Iris pigment epithelial cell (primary cell): Measurements from ENCODE around the gene F2RL1.
"Not testable (repeated sequence)": the region's sequence is repeated elsewhere in the genome, so short reads cannot be mapped to it uniquely, and the experiment has no call there.

ENCODE experiments used
- DNase-seq: peaks from one replicate; pipeline ENCODE4 v3.0.0-alpha.2; 2011; ENCODE audit warnings: low read depth

The F2RL1 gene, protein sequence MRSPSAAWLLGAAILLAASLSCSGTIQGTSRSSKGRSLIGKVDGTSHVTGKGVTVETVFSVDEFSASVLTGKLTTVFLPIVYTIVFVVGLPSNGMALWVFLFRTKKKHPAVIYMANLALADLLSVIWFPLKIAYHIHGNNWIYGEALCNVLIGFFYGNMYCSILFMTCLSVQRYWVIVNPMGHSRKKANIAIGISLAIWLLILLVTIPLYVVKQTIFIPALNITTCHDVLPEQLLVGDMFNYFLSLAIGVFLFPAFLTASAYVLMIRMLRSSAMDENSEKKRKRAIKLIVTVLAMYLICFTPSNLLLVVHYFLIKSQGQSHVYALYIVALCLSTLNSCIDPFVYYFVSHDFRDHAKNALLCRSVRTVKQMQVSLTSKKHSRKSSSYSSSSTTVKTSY

DNA sequence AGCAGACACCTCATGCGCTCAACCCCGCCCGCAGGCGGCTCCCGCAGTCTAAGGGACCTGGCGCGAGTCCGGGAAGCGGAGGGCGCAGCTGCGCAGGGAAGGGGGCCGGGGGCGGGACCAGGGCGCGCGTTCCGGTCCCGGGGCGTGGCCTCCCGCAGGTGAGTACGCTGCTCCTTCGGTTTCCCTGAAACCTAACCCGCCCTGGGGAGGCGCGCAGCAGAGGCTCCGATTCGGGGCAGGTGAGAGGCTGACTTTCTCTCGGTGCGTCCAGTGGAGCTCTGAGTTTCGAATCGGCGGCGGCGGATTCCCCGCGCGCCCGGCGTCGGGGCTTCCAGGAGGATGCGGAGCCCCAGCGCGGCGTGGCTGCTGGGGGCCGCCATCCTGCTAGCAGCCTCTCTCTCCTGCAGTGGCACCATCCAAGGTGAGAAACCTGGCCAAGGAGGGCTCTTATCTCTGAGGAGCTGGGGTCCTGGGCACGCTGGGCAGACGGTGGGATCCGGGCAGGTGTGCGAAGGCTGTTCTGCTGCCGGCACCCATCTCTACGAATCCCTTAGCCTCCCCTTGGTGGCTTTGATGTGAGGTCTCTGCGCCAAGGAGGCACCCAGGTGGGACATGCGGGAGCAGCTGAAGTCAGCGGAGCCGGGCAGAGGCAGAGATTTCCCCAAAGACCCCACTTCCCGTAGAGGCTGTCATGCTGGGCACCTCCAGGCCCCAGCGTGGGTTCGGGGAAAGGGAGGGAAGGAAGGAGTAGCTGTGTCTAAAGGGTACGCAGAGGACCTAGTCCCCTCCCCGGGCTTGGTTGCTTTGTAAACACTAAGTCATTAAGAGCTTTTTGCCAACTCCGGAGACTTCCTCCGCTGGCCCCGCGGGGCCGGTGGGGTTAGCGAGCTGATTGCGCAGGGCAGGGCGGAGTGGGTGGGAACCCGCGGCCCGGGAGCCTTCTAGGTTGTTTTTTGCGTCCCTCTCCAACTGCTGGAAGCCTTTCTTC lies at the start of gene F2RL1:
Gene F2RL1, plus strand, starts transcription at position 187 of the 988 bp plus-strand sequence. Its CDS starts 153 bp downstream, at position 340.
- DNase-seq = peak; percentile 76

DNA sequence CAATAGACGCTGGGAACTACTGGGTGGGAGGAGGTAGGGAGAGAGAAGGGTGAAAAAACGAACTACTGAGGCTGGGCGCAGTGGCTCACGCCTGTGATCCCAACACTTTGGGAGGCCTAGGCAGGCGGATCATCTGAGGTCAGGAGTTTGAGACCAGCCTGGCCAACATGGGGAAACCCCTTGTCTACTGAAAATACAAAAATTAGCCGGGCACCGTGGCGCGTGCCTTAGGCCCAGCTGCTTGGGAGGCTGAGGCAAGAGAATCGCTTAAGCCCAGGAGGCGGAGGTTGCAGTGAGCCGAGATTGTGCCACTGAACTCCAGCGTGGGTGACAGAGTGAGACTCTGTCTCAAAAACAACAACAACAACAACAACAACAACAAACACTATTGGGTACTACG lies 47.8 kb upstream of the F2RL1 start:
- not testable (repeated sequence) for DNase-seq

DNA sequence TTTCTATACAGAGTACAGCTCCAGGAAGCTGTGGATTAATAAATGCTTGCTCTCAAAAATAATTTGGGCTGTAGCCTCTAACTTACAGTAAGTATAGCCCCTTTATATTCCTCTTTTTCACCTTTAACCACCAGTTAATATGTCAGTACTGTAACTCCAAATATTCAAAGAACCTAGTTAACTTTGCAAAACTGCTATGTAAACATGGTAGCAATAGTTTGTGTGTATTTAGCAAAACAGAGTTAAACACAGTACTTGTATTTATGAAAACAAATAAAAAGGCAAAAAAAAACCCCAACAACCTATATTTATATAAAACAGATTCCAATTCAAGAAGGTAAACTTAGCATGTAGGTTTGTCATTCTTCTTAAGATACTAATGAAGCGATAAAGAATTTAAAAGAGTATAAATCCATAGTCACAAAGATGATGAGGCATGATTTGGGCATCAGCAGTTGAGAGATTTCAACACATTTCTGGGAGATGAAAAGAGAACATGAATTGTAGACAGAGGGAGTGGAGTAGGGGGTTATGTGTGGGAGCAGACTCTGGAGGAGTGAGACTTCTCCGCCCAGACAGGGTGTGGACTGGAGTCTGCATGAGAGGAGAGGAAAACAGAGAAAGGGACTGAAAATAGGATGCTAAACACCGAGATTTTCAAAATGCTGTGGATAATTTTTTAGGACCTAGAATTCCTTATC lies 47.0 kb upstream of the F2RL1 start:
- peak; percentile 35 for DNase-seq

DNA sequence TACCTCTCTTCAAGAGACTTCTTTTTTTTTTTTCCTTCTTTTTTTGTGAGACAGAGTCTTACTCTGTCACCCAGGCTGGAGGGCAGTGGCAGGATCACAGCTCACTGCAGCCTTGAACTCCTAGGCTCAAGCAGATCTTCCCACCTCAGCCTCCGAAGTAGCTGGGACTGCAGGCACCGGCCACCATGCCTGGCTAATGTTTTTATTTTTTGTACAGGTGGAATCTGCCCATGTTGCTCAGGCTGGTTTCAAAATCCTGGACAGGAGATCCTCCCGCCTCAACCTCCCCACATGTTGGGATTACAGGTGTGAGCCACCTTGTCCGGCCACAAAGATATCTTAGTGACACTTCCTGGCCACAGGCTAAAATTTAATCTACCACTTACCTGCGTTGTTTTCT lies 42.9 kb upstream of the F2RL1 start:
- DNase-seq = no peak

DNA sequence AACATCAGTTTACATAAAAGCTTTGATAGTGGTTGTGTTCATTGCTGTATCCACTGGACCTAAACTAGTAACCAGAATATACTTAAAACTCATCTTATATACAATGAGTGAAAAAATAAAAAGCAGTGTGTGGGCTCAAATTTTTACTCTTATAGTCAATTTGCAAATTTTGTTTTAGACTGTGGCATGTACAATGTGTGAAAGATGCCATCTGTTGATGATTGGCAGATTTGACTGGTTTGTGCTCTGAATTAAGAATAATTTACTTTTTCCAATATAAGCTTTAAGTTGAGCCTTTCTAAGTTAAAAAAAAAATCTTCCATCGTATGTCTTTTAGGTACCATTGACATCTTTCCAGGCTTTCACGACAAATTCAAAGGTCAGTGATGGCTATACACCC lies 42.4 kb upstream of the F2RL1 start:
- no peak for DNase-seq

DNA sequence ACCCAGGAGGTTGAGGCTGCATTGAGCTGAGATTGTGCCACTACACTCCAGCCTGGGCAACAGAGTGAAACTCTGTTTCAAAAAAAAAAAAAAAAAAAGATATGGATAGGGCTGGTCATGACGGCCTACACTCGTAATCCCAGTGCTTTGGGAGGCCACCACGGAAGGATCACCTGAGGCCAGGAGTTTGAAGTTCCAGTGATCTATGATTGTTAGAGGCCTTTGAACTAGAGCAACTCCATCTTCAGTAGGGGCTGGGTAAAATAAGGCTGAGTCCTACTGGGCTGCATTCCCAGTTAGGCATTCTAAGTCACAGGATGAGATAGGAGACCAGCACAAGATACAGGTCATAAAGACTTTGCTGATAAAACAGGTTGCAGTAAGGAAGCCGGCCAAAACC lies 38.2 kb upstream of the F2RL1 start:
- not testable (repeated sequence) for DNase-seq

DNA sequence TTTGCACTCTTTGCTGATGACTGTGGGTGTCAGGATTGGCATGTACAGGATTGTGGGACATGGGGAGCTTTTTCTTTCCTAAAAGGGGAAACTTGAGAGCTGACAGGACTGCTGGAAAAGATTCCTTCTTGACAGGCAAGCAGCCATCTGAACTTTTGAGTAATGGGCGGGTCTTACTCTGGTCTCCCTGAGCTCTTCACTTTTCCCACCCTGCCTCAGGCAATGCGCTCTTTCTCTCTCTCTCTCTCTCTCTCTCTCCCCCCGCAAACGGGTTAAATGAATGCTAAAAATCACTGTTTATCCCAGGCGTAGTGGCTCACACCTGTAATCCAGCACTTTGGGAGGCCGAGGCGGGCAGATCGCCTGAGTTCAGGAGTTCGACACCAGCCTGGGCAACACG lies 37.1 kb upstream of the F2RL1 start:
- DNase-seq = no peak

DNA sequence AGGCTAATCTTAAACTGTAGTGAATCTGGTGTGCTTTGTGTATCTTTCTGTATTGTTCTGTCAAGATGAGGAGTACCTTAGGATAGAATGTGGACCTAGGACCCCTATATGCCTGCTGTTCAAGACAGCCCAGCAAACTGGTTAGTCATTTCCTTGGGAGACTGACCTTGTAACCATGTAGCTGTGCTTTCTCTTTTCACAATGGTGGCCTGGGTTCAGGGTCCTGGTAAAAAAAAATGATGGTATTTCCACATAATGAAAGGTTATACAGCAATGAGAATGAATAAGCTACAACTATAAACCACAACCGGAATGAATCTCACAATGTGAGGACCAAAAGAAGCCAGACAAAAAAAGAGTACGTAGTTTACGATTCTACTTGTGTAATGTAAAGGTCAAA lies 36.4 kb upstream of the F2RL1 start:
- DNase-seq = peak; percentile 69

DNA sequence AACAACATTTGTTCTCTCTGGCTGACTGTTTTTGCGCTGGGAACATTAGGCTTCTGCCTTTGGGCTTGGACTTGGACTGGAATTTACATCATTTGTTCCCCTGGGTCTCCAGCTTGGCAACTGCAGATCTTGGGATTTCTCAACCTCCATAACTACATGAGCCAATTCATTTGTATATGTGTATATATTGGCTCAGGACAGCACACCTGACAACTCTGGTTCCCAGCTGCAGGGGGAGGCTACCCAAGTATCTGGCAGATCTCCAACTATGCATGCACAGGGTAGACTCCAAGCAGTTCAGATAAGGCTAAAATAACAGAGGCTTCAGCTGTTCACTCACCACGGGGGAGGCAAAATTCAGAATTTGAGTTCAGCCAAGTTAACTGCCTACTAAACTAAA lies 31.6 kb upstream of the F2RL1 start:
- peak; percentile 94 for DNase-seq

DNA sequence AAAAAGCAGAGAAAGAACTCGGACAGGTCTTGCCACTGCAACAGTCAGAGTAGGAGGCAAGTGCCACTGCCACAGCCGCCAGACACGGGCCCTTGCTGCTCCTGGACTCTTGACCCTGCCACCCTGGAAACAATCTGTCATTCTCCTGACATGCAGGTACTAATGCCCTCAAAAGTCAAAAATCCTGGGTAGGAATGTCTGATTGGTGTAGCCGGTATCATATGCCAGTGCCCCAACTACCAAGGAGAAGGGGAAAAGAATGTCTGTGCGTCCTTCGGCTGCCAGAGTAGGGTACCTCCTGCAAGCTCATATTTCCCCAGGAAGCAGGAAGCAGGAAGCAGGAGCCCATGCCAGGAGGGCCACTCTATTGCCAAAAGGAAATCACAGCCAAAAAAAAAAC lies 30.5 kb upstream of the F2RL1 start:
- DNase-seq = no peak

DNA sequence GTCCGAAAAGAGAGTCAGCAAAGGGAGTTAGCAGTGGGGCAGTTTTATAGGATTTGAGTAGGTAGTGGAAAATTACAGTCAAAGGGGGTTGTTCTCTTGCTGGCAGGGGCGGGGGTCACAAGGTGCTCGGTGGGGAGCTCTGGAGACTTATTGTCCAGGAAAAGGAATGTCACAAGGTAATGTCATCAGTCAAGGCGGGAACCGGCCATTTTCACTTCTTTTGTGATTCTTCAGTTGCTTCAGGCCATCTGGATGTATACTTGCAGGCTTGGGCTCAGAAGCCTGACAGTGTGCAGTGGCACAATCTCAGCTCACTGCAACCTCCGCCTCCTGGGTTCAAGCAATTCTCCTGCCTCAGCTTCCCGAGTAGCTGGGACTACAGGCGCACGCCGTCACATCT lies 29.6 kb upstream of the F2RL1 start:
- not testable (repeated sequence) for DNase-seq

DNA sequence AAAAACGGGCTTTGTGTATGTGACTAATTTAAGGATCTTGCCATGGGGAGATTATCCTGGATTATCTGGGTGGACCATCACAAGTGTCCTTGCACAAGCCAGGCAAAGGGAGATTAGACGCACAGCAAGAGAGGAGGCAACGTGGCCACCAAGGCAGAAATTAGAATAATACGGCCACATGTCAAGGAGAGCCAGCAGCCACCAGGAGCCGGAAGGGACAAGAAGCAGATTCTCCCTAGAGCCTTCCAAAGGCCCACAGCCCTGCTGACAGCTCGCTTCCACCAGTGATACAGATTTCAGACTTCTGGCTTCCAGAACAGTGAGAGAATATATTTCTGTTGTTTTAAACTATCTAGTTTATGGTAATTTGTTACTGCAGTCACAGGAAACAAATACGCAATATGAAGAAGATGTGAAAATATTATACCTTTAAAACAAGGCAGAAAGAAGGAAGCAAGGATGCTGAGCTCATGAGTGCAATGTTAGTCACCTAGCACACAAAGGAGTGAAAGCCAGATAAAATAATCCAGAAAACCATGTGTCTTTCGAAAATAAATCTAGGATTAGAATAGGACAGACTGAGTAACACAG lies 28.7 kb upstream of the F2RL1 start:
- peak; percentile 63 for DNase-seq

DNA sequence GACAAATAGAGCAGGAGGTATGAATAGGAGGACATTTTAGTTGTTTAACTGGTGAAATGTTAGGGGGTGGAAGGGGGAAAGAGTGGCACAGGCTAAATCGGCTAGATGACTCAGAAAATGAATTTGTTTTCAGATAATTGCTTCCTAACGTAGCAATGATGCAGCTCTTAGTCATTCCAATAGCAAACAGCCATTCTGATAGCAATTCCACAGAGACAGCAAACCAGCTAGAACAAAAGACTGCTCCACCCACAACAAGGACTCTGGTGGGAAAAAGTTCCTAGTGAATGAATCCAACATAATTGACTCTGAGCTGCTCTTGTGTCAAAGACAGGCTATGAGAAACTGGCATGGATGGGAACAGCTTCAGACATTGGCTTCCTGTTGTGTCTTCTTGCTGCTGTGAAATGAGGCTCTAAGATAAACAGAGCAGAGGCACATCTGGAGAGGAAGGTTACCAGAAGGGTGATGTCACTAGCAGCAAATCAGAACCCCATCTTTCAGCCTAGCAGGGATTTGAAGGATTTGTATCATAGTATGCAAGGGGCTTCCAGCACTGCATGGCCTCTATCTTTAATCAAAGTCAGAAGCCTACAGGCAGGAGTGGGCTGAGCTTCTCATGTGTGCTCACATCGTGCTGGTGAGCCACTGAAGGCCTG lies 28.1 kb upstream of the F2RL1 start:
- peak; percentile 97 for DNase-seq

DNA sequence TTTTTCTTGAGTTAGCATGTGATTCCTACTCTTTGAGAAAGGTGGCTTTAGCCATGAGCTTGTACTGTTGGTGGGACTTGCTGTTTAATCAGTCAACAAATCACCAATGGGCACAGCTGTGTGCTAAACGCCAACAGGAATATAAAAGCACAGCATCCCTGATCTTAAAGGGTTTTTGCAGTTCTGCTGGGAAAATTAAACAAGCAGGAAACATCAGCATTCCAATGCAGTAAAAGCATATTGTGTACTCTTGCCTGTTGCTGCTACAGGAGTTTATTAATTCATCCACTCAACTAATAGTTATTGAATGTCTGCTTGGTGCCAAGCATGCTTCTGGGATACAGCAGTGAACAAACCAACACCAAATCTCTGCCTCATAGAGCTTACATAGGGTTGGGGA lies 27.4 kb upstream of the F2RL1 start:
- DNase-seq = peak; percentile 37

DNA sequence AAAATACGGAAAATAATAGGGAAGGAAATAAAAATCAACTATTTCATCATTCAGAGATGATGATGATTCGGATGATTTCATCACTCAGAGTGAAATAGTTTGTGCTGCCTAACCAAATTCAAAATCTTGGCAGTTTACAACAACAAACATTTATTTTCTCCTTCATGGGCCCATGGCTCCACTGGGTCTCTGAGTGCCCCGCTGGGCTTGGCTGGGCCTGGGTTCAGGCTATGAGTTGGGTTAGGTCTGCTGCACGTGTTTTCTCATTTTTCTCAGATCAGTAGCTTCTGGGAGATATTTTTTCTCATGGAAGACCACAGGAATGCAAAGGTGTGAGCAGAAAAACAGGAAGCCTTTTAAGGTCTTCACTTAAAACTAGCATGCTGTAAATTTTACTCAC lies 24.0 kb upstream of the F2RL1 start:
- DNase-seq = peak; percentile 54

DNA sequence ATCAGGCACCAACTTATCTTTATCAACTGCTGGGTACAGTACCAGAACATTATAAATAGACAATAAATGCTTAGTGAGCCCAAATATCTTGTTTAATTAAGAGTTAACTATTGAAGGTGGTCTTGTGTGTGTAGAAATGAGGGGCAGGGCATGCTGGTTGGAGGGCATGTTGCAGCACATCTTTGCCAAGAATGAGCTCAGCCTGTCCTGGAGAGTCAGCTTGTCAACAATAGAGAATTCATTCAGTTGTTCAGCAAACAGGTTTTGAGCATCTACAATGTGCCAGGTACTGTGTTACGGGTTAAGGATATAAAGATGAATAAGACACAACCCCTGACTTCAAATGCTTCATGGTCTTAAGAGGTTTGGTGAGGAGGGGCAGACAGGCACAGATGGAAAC lies 19.2 kb upstream of the F2RL1 start:
- DNase-seq = no peak

DNA sequence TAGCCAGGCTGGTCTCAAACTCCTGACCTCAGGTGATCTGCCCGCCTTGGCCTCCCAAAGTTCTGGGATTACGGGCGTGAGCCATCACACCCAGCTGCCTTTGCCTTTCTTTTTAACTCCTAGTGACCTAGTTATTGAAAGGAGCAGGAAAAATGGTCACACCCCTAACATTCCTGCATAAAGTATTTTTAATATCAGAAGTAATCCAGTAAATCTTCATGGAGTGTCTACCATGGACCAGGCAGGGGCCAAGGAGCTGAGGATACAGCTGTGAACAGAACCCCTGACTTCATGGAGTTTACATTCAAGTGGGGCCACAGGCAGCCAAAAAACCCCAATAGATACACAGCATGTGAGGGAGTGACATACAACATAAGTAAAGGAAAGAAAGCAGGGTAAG lies 18.3 kb upstream of the F2RL1 start:
- DNase-seq = no peak

DNA sequence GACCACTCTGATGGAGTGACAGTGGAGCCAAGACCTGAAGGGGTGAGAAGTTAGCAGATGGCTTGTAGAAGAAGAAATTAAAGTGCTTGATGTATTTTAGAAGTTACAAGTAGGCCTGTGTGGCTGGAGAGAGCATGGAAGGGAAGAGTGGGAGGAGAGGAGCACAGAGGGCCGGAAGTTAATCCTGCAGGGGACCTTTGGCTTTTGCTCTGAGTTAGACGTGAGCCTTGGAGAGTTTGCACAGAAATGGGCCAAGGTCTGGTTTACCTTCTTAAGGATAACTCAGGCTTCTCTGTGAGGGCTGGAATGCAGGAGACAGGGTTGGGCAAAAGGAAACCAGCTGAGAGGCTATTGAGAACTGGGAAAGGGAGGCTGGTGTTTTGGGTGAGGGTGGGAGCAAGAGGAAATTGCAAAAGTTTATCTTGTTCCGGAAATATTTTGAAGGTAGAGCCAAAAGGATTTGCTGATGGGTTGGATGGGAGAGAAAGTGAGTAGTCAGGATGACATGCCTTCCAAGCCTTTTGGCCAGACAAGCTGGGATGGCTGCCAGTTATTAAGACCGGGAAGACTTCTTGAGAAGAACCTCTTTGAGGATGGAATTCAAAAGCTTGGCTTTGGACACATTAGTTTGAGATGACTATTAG lies 17.5 kb upstream of the F2RL1 start:
- peak; percentile 86 for DNase-seq

DNA sequence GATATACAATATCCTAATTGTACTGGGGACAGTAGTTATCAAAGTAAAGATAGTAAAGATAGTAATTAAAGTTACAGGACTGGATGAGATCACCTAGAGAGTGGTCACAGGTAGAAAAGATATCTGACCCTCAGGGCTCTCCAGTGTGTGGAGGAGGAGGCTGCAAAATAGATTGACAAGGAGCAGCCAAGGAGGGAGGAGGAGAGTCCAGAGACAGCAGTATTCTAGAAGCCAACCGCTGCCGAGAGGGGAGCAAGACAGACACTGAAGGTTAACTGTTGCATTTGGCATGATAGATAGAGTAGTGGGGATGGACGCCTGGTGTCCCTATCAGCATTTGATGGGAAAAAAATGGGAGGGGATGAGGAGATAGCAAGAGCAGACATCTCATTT lies 17.0 kb upstream of the F2RL1 start:
- no peak for DNase-seq

DNA sequence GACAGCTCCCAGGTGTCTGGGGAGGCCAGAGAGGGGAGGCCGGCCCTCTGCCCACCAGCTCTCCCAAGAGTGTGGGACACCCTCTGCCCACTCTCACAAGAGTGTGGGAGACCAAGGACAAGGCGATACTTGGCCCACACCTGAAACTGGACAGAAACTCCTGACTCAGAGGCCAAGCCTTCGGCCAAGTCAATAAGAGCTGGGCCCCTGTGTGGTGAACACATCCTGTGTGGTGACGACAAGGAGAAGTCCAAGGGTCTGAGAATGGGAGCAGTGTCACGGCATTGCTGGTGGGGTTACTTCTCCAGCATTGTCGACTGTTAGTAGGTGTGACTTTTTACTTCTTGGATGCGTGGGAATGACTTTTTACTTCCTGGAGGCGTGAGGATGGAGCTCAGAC lies 14.6 kb upstream of the F2RL1 start:
- DNase-seq = peak; percentile 70
